ENCODE results near the gene LAD1.

The LAD1 gene

GRCh38 chr1:201399018-201399351, at the start of gene LAD1:
TSS of gene LAD1 (minus strand) at chr1:201399324. CDS start at chr1:201399306, 18 bp downstream.
- no peak within 1 kb of the TSS for H3K4me3 ChIP-seq (replicated peaks; ENCODE audit: low read depth, low read length)
- DNase-seq (ENCODE audit: low read depth), result no peak
- no peak for TF ChIP-seq CTCF (IDR thresholded peaks at IDR 0.05; ENCODE audit: low read length, missing control alignments)

- peak; percentile 82 for DNase-seq (ENCODE audit: low read depth)
- H3K4me3 ChIP-seq (replicated peaks; ENCODE audit: low read depth, low read length), result no peak overlapping the region
- peak; percentile 82 for TF ChIP-seq CTCF (IDR thresholded peaks at IDR 0.05; ENCODE audit: low read length, missing control alignments)
Observed at GRCh38 chr1:201447903-201448871, 49.1 kb upstream of the LAD1 start.

- no peak for DNase-seq (ENCODE audit: low read depth)
- H3K4me3 ChIP-seq (replicated peaks; ENCODE audit: low read depth, low read length), result no peak overlapping the region
- no peak for TF ChIP-seq CTCF (IDR thresholded peaks at IDR 0.05; ENCODE audit: low read length, missing control alignments)
Observed at GRCh38 chr1:201445310-201445709, 46.2 kb upstream of the LAD1 start.

GRCh38 chr1:201444792-201445191, 45.7 kb upstream of the LAD1 start:
- no peak for TF ChIP-seq CTCF (IDR thresholded peaks at IDR 0.05; ENCODE audit: low read length, missing control alignments)
- DNase-seq (ENCODE audit: low read depth), result peak; percentile 47
- no peak overlapping the region for H3K4me3 ChIP-seq (replicated peaks; ENCODE audit: low read depth, low read length)

GRCh38 chr1:201443747-201444146, 44.6 kb upstream of the LAD1 start:
- DNase-seq (ENCODE audit: low read depth), result no peak
- H3K4me3 ChIP-seq (replicated peaks; ENCODE audit: low read depth, low read length), result no peak overlapping the region
- TF ChIP-seq CTCF (IDR thresholded peaks at IDR 0.05; ENCODE audit: low read length, missing control alignments), result no peak

GRCh38 chr1:201436969-201437368, 37.8 kb upstream of the LAD1 start:
- DNase-seq (ENCODE audit: low read depth), result no peak
- no peak overlapping the region for H3K4me3 ChIP-seq (replicated peaks; ENCODE audit: low read depth, low read length)
- TF ChIP-seq CTCF (IDR thresholded peaks at IDR 0.05; ENCODE audit: low read length, missing control alignments), result no peak

- TF ChIP-seq CTCF (IDR thresholded peaks at IDR 0.05; ENCODE audit: low read length, missing control alignments), result peak; percentile 20
- H3K4me3 ChIP-seq (replicated peaks; ENCODE audit: low read depth, low read length), result no peak overlapping the region
- peak; percentile 21 for DNase-seq (ENCODE audit: low read depth)
Observed at GRCh38 chr1:201436393-201436792, 37.3 kb upstream of the LAD1 start.

Data from fibroblast of pulmonary artery (primary cell).